ENCODE data around the gene EIF2B4. TPM values are rescaled to one million over a fixed set of nuclear protein-coding genes. Genes with fewer than 3 reads are reported as not detected.

The EIF2B4 gene
- total RNA-seq, 2 experiments from 2014 or later = 23.9 to 32.9 TPM

DNA sequence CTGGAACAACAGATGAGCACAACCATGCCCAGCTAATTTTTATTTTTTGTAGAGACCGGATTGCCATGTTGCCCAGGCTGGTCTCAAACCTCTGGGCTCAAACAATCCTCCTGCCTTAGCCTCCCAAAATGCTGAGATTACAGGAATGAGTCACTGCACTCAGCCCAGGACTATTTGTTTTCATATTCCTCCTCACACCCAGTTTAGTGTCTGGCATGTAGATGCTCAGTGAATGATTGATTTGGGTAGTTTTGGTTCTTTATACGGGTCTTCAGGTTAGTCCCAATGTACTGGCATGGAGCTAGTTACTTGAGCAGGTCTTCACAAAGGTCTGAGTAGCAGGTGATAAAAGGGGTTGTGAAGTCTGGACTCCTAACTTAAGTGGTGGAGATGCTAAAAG, 6.2 kb downstream of the EIF2B4 start:
- intact Hi-C loops (cut with micrococcal nuclease; ENCODE audit: unreplicated experiment) = no loop called here
- no peak overlapping the region for H2AFZ ChIP-seq (ENCODE audit: low read length)
- H3K79me2 ChIP-seq (ENCODE audit: insufficient read depth, low read depth, low read length) = peaks cover 10% of the 10 kb centered on the region; the same call in 1 of the 2 replicates
- ChIA-PET POLR2A (interaction anchor here (0.5 to 1.2 kb wide), 3 partner anchors 46 to 67 kb away, joined by 3 to 7 read pairs (median 3); no protein-coding TSS in a partner anchor), CTCF (ENCODE audit: unreplicated experiment) (no interaction called here)
- no peaks in the 10 kb centered on the region for H3K9me3 ChIP-seq (ENCODE audit: low read length)
- no peaks in the 10 kb centered on the region for H3K9me2 ChIP-seq (ENCODE audit: insufficient read depth, low read length)
- no peak for TF ChIP-seq EZH2phosphoT487 (IDR thresholded peaks at IDR 0.05; ENCODE audit: borderline replicate concordance, low read depth, low read length)
- TF ChIP-seq, protein P1, sequence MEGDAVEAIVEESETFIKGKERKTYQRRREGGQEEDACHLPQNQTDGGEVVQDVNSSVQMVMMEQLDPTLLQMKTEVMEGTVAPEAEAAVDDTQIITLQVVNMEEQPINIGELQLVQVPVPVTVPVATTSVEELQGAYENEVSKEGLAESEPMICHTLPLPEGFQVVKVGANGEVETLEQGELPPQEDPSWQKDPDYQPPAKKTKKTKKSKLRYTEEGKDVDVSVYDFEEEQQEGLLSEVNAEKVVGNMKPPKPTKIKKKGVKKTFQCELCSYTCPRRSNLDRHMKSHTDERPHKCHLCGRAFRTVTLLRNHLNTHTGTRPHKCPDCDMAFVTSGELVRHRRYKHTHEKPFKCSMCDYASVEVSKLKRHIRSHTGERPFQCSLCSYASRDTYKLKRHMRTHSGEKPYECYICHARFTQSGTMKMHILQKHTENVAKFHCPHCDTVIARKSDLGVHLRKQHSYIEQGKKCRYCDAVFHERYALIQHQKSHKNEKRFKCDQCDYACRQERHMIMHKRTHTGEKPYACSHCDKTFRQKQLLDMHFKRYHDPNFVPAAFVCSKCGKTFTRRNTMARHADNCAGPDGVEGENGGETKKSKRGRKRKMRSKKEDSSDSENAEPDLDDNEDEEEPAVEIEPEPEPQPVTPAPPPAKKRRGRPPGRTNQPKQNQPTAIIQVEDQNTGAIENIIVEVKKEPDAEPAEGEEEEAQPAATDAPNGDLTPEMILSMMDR (conservative IDR thresholded peaks at IDR 0.05; ENCODE audit: low read length) = no peak
- DNase-seq (ENCODE audit: low spot score) = no peak
- no TSS peak for BruUV-seq (replicated peaks)
- H4K20me1 ChIP-seq (ENCODE audit: insufficient read depth, low read length) = no peaks in the 10 kb centered on the region
- peaks cover 5% of the 10 kb centered on the region for H3K4me1 ChIP-seq (ENCODE audit: insufficient read depth, low read length, poor library complexity, severe bottlenecking)
- H3K36me3 ChIP-seq (ENCODE audit: insufficient read depth, low read length) = peaks cover 73% of the 10 kb centered on the region
- H3K4me3 ChIP-seq (ENCODE audit: low read depth, low read length, poor library complexity, severe bottlenecking) = no peak overlapping the region
- no peak overlapping the region for H3K27ac ChIP-seq (ENCODE audit: low read depth, low read length, poor library complexity, severe bottlenecking)
- H3K4me2 ChIP-seq (ENCODE audit: low read length) = no peak overlapping the region

- Histone ChIP-seq H3K27ac (ENCODE audit: low read depth, low read length, poor library complexity, severe bottlenecking) (no peak overlapping the region), H2AFZ (ENCODE audit: low read length) (no peak overlapping the region), H3K36me3 (ENCODE audit: insufficient read depth, low read length) (peaks cover 72% of the 10 kb centered on the region), H3K9me2 (ENCODE audit: insufficient read depth, low read length) (no peaks in the 10 kb centered on the region), H4K20me1 (ENCODE audit: insufficient read depth, low read length) (no peaks in the 10 kb centered on the region), H3K4me3 (ENCODE audit: low read depth, low read length, poor library complexity, severe bottlenecking) (no peak overlapping the region), H3K79me2 (ENCODE audit: insufficient read depth, low read depth, low read length) (peaks cover 14% of the 10 kb centered on the region), H3K4me1 (ENCODE audit: insufficient read depth, low read length, poor library complexity, severe bottlenecking) (peaks cover 8% of the 10 kb centered on the region), H3K4me2 (ENCODE audit: low read length) (no peak overlapping the region), H3K9me3 (ENCODE audit: low read length) (no peaks in the 10 kb centered on the region)
- intact Hi-C loops (cut with micrococcal nuclease; ENCODE audit: unreplicated experiment) = no loop called here
- POLR2A ChIA-PET = interaction anchor here (1.3 to 1.6 kb wide), 2 partner anchors 9 to 12 kb away, joined by 4 to 6 read pairs; no protein-coding TSS in a partner anchor
- no peak for TF ChIP-seq EZH2phosphoT487 (IDR thresholded peaks at IDR 0.05; ENCODE audit: borderline replicate concordance, low read depth, low read length)
- TF ChIP-seq, protein P1 (conservative IDR thresholded peaks at IDR 0.05; ENCODE audit: low read length) = no peak
- no peak for DNase-seq (ENCODE audit: low spot score)
- no TSS peak for BruUV-seq (replicated peaks)
- CTCF ChIA-PET (ENCODE audit: unreplicated experiment) = no interaction called here
Observed at GRCh38 chr2:27362678-27363420, 7.3 kb downstream of the EIF2B4 start.

All from OCI-LY7 (cell line).